22Rv1 (cell line): Measurements from ENCODE around the gene FTCD.

Experiments
- CTCF ChIP-seq: fragments of 450-650 bp; IDR thresholded peaks from 2 replicates; pipeline ENCODE4 v1.5.1; 2017; ENCODE audit warnings: mild to moderate bottlenecking
- ZFX ChIP-seq: fragments of 450-650 bp; IDR thresholded peaks from 2 replicates; pipeline ENCODE4 v1.6.1; 2017; ENCODE audit warnings: antibody characterized with exemption, borderline replicate concordance

- TF ChIP-seq CTCF: no peak
- no peak for TF ChIP-seq ZFX
Observed at GRCh38 chr21:46109313-46110221, 45.8 kb downstream of the FTCD start.
